GM21526 (cell line): ENCODE measurements around the gene MTHFR.

Experiments used
- ATAC-seq: cut with Tn5 transposase; IDR thresholded peaks from one replicate; pipeline ENCODE4 v1.9.1; 2021; ENCODE audit warnings: moderate library complexity; ENCODE audit not compliant: unreplicated experiment, low FRiP score

The MTHFR gene

DNA sequence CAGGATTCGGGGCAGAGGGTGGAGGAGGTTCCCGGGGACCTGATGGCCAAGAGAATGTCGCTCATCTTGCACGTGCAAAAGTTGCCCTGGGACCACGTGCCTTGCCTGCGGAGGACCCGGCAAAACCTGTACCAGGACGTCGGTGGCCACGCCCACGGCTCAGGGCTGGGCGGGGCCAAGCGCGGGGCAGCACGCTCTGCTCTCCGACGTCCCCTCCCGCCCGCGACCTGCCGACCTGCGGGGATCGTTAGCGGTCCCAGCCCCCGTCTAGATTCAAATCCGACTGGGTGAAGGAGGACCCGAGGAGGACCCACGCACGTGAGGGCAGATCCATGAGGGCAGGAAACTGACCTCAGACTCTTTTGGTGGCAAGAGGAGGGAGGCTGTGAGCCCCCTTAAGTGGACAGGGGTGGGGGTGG lies 43.8 kb downstream of the MTHFR start, which contains the start of gene C1orf167:
Gene C1orf167, plus strand, starts transcription at position 206 of the 419 bp plus-strand sequence. CDS start 2,208 bp downstream, outside the sequence.
- ATAC-seq, result no peak

GRCh38 chr1:11761285-11761684 lies 44.5 kb downstream of the MTHFR start:
- ATAC-seq, result no peak

DNA sequence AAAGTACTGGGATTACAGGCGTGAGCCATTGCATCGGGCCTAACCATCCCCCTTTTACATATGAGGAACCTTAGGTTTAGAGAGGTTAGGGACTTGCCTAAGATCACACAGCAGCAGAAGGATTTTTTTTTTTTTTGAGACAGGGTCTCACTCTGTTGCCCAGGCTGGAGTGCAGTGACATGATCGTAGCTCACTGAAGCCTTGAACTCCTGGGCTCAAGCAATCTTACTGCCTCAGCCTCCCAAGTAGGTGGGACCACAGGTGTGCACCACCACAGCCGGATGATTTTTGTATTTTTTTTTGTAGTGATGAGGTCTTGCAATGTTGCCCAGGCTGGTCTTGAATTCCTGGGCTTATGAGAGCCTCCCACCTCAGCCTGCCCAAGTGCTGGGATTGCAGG lies 46.0 kb downstream of the MTHFR start:
- ATAC-seq, result no peak

- ATAC-seq, result no peak
Measured at GRCh38 chr1:11757047-11757446, 48.7 kb downstream of the MTHFR start.

DNA sequence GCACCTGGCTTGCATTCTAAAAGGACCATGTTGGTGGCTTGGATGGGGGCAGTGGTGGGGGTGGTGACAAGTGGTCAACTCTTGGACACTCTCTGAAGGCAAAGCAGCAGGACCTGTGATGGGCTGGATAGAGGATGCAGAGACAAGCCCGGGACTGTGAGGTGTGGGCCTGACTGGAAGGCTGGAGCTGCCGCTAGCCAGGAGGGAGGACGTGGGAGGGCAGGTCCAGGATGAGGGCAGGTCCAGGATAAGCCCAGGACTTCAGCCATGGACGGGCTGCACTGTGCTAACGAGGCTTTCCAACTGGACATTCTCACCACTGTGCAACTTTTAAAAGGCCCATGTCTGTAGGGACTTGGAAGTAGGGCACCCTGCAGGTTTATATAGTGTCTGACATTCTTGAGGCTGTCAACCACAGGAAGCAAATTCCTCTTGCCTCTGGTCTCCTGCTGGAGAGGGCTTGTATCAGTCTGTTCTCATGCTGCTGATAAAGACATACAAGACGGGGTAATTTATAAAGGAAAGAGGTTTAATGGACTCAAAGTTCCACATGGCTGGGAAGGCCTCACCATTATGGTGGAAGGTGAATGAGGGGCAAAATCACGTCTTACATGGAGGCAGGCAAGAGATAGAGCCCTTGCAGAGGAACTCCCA lies 52.1 kb downstream of the MTHFR start:
- ATAC-seq, result no peak

- ATAC-seq, result no peak
Measured at GRCh38 chr1:11752359-11753088, 53.2 kb downstream of the MTHFR start.

DNA sequence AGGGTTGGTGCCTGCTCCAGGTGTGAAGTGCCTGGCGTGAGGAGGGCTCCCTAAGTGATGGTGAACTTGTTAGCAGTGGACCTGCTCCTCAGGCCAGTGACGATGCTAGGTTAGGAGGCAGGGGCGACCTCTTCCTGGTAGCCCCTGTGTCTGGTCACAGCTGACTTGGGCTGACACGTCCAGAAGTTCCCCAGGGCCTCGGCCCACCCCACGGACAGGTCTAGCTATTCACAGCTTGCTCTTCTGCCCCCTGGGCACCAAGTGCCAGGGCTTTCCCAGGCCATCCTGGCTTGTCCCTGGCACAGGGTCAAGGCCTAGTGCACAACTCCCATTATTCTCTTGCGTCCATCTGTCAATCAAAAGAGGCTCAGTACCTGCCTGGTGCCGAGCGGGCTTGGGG lies 54.7 kb downstream of the MTHFR start:
- ATAC-seq, result no peak

DNA sequence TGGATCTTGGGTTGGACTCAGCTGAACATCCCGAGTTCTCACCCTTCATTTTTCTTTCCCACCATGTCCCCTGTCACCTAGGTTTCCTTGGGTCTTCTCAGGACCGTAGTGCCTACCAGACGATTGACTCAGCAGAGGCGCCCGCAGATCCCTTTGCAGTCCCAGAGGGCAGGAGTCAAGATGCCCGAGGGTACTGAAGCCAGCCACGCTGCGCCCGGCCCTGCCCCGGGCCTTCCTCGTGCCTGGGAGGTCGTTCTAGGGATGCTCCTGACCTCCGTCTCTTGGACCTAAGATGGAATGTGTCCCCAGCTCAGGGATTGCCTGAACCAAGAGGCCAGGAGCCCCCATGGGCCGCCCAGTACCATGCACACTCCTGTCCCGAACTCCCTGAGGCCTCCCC lies 55.8 kb downstream of the MTHFR start:
- ATAC-seq, result no peak

DNA sequence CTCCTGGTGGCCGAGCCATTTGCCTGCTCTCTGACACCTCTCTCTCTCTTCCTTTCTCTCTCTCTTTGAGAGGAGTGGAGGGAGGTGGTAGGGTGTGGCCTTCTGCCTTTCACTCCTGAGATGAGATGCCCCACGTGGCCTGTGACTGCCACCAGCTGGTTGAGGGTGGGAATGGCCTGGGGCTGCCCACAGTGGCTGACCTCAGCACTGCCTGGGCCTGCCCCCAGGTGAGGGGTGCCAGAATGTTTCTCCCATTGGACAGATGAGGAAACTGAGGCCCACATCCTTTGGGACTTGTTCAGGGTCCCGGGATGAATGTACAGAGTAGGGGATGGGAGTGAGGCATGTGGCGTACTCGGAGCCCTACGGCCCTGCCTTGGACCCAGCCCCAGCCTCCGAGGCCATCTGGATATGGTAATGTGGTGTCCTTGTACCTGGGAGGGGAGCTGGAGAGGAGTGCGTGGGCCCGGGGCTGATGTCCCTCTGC lies 56.5 kb downstream of the MTHFR start:
- no peak for ATAC-seq

GRCh38 chr1:11748294-11749202 lies 57.2 kb downstream of the MTHFR start:
- ATAC-seq, result no peak

DNA sequence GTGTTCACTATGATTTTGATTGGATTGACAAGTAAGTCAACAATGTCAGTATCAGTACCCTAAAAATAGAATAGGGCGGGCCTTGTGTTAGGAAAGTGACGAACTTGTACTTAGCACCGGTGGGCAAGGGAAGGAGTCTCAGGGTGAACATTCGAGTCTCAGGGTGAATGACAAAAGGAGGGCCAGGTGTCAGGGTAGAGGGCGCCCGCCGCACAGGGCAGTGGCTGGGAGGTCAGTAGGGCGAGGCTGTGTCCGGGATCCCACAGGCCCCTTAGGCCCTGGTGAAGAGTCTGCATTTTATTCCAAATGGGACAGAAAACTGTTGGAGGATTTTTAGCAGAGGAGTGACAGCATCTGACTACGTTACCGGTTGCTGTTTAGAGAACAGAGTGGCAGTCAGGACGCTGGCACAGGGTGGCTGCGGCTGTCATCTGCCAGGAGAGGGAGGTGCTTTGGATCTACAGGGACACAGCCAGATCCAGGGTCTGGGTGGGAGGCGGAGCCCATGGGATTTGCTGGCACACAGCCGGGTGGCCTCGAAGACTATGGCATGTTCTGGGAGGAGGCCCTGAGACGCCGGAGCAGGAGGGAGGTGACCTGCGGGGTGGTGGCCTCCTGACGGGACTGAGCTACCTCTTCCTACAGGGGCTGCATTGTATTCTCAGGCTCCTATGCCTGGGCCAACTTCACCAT lies 58.8 kb downstream of the MTHFR start:
- ATAC-seq, result no peak

DNA sequence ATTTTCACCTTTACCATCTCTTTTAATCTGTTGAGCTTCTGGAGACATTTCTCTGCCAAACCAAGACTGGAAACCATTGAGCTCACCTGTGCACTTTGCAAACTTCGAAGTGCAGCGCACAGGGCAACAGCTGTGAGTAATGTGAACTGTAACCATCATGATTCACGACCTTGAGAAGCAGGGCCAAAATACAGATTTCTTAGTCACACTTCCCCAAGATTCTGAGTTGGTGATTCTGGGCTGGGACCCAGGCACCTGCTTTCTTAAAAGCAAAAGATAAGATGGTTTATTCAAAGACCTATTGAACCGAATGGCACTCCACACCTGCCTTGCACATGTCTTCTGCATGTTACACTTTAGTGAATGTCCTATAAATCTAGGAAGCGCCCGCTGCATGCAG lies 59.7 kb downstream of the MTHFR start:
- ATAC-seq, result no peak

- ATAC-seq, result no peak
Measured at GRCh38 chr1:11744287-11744686, 61.5 kb downstream of the MTHFR start.

GRCh38 chr1:11741919-11742558 lies 63.7 kb downstream of the MTHFR start:
- ATAC-seq, result no peak

DNA sequence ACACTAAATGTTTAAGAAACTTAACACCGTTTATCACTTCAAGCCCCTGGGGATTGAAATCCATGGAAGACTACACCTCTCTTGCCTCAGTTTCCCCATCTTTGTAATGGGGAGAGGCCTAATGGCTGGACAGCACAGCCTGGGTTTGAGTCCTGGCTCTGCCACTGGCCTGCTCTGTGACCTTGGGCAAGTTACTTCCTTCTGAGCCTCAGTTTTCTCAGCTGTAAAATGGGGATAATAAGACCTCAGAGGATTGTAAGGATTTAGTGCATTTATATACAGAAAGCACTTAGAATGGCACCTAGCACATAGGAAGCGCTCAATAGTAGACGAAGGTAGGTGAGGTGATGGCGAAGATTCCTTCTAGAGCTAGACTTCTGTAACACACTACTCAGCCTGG lies 64.3 kb downstream of the MTHFR start:
- no peak for ATAC-seq

DNA sequence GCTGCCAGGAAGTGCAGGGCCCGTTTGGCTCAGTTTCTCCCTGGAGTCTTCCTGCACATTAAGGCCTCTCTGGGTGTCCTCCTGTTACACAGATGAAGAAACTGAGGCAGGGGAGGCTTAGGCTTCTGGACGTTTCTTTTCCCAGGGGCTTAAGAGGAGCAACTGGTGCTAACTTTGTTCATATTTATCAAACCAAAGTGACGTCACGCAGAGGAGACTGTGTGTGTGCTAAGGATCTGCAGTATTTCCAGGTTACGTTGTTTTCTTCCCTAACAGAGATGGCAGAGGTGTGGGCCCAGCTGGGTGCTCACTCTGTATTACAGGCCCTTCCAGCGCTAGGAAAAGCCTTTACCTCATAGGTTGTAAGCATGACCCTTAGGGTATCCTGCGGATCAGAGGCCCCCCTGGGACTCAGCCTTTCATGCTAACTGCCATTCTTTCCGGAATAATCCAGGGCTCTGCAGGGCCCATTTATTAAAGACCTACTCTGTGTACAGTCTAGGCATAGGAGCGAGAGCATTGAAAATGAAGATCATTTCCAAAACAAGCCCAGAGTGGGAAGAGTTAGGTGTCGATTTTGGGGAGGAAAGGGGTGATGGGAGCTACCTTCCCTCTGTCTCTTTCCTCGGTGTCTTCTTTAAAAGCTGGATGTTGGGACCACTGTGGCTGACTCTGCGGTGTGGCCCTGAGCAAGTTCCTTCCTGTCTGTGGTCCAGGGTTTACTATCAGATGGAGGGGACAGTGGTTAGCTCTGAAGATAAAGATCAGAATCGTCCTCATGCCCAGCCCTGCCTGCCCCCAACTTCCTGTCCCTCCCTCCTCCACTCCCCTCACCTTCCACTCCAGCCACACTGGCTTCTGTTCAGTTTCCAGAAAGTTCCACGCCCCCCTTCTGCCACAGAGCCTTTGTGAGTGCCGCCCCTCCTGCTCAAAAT lies 65.2 kb downstream of the MTHFR start:
- no peak for ATAC-seq

GRCh38 chr1:11738783-11739182 lies 67.0 kb downstream of the MTHFR start:
- no peak for ATAC-seq

- no peak for ATAC-seq
Measured at GRCh38 chr1:11738096-11738495, 67.7 kb downstream of the MTHFR start.
